GM21529 (cell line): ENCODE data around the gene SLC35E2B.
"Not testable (repeated sequence)": the region's sequence is repeated elsewhere in the genome, so short reads cannot be mapped to it uniquely, and the experiment has no call there.

ENCODE experiments used
- ATAC-seq: cut with Tn5 transposase; IDR thresholded peaks from one replicate; pipeline ENCODE4 v1.9.1; 2021; ENCODE audit not compliant: unreplicated experiment

SLC35E2B gene

GRCh38 chr1:1646326-1646725 is 46.3 kb downstream of the SLC35E2B start:
- not testable (repeated sequence) for ATAC-seq

GRCh38 chr1:1640711-1641461 is 51.7 kb downstream of the SLC35E2B start:
- ATAC-seq: not testable (repeated sequence)

- not testable (repeated sequence) for ATAC-seq
Observed at GRCh38 chr1:1640081-1640480, 52.5 kb downstream of the SLC35E2B start.

- not testable (repeated sequence) for ATAC-seq
Observed at GRCh38 chr1:1639368-1639767, 53.2 kb downstream of the SLC35E2B start.

GRCh38 chr1:1638528-1638927 is 54.1 kb downstream of the SLC35E2B start:
- ATAC-seq: not testable (repeated sequence)

- not testable (repeated sequence) for ATAC-seq
Observed at GRCh38 chr1:1637479-1637875, 55.1 kb downstream of the SLC35E2B start.

GRCh38 chr1:1636621-1637478 is 55.7 kb downstream of the SLC35E2B start:
- ATAC-seq: not testable (repeated sequence)

- not testable (repeated sequence) for ATAC-seq
Observed at GRCh38 chr1:1634613-1635012, 58.0 kb downstream of the SLC35E2B start.

GRCh38 chr1:1633409-1633808 is 59.2 kb downstream of the SLC35E2B start:
- not testable (repeated sequence) for ATAC-seq

GRCh38 chr1:1631782-1632420 is 60.7 kb downstream of the SLC35E2B start, which contains the start of gene MMP23B:
MMP23B (plus strand) TSS chr1:1632173; CDS start chr1:1632219, 46 bp downstream.
- no peak for ATAC-seq

- no peak for ATAC-seq
Observed at GRCh38 chr1:1630965-1631781, 61.4 kb downstream of the SLC35E2B start.

GRCh38 chr1:1630191-1630964 is 62.2 kb downstream of the SLC35E2B start:
- ATAC-seq: peak; percentile 60

GRCh38 chr1:1629430-1630190 is 63.0 kb downstream of the SLC35E2B start:
- ATAC-seq: no peak

GRCh38 chr1:1628754-1629429 is 63.7 kb downstream of the SLC35E2B start:
- ATAC-seq: no peak

- no peak for ATAC-seq
Observed at GRCh38 chr1:1627829-1628753, 64.5 kb downstream of the SLC35E2B start.

GRCh38 chr1:1627261-1627828 is 65.2 kb downstream of the SLC35E2B start:
- ATAC-seq: no peak
